ENCODE results near the gene RUSC2.

DNA sequence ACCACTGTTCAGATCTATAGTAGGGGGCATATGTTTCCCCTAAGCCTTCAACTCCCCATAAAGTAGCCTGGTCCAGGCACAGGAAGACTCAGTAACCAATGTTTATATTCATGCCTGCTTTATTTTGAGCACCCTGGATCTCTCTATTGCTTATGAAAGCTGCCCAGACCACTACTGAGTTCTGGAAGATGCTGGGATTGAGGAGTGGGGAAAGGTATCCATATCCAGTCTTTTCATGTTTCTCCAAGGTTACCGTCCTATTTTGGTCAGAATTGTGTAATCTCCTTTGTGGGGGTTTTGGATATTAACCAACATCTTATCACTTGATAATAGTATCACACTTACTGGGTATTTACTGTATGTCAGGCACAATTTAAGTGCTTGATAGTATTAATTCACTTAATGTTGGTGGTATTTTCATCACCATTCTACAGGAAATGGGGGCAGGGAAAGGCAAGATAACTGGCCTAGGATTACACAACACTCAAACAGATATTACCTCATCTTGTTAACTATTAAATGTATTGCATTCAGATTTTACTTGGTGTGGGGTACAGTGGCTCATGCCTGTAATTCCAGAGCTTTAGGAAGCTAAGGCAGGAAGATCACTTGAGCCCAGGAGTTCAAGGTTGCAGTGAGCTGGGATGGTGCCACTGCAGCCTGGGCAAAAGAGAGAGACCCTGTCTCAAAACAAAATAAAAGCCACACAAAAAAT lies 36.3 kb downstream of the RUSC2 start:
- TF ChIP-seq, protein P1, sequence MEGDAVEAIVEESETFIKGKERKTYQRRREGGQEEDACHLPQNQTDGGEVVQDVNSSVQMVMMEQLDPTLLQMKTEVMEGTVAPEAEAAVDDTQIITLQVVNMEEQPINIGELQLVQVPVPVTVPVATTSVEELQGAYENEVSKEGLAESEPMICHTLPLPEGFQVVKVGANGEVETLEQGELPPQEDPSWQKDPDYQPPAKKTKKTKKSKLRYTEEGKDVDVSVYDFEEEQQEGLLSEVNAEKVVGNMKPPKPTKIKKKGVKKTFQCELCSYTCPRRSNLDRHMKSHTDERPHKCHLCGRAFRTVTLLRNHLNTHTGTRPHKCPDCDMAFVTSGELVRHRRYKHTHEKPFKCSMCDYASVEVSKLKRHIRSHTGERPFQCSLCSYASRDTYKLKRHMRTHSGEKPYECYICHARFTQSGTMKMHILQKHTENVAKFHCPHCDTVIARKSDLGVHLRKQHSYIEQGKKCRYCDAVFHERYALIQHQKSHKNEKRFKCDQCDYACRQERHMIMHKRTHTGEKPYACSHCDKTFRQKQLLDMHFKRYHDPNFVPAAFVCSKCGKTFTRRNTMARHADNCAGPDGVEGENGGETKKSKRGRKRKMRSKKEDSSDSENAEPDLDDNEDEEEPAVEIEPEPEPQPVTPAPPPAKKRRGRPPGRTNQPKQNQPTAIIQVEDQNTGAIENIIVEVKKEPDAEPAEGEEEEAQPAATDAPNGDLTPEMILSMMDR (conservative IDR thresholded peaks at IDR 0.05; ENCODE audit: low read length): no peak
- TF ChIP-seq EZH2phosphoT487 (IDR thresholded peaks at IDR 0.05; ENCODE audit: borderline replicate concordance, low read depth, low read length): no peak

All from OCI-LY7 (cell line).